Upper lobe of left lung (tissue), 4 donors: ENCODE measurements around the gene MRPL40.

Source experiments
- CTCF ChIP-seq, 6 experiments: fragments of 450-650 bp in 4 of 6; fragments of 200-600 bp in 2 of 6; sonication (generic) in 2 of 6; IDR thresholded peaks; one replicate each; pipeline ENCODE4 v1.5.1; 2016 to 2019; ENCODE audit warnings: antibody characterized with exemption in 6 of 6
- EP300 ChIP-seq, 4 donors: sonication (generic); formaldehyde crosslinking; IDR thresholded peaks; one replicate each; pipeline ENCODE4 v1.5.1; 2017; ENCODE audit warnings: antibody characterized with exemption in 4 of 4, control low read depth in 2 of 4
- POLR2A ChIP-seq, 4 donors: fragments of 450-650 bp; IDR thresholded peaks; one replicate each; pipeline ENCODE4 v1.5.1; 2016 to 2017; ENCODE audit warnings: antibody characterized with exemption in 4 of 4, mild to moderate bottlenecking in 2 of 4
- POLR2AphosphoS5 ChIP-seq, 2 donors: sonication (generic); formaldehyde crosslinking; IDR thresholded peaks; one replicate each; pipeline ENCODE4 v1.5.1; 2017; ENCODE audit warnings: antibody characterized with exemption in 2 of 2

GRCh38 chr22:19398206-19398605, 34.1 kb upstream of the MRPL40 start:
- TF ChIP-seq CTCF (IDR thresholded peaks at IDR 0.05) (no peak), POLR2A (IDR thresholded peaks at IDR 0.05) (no peak), EP300 (IDR thresholded peaks at IDR 0.05) (no peak), POLR2AphosphoS5 (IDR thresholded peaks at IDR 0.05) (no peak)
